ENCODE data around the gene OR4D2. TPM values are rescaled to one million over a fixed set of nuclear protein-coding genes. Genes with fewer than 3 reads are reported as not detected.

OR4D2 gene
- total and polyA plus RNA-seq, 2 of the 8 experiments (the other 6 are each of a cell fraction or from before 2014, with no cell fraction given), result not detected

GRCh38 chr17:58127846-58128245 lies 38.9 kb upstream of the OR4D2 start:
- no peaks in the 10 kb centered on the region for H3K79me2 ChIP-seq (ENCODE audit: control insufficient read depth in 1 of 2, insufficient read depth in 2 of 2, low read length in 2 of 2)
- no peak overlapping the region for H2AFZ ChIP-seq (ENCODE audit: low read length)
- no peaks in the 10 kb centered on the region; the same call in 1 of the 2 replicates for H3K23me2 ChIP-seq (ENCODE audit: low read depth, low read length)
- H3K18ac ChIP-seq (ENCODE audit: extremely low read depth, low read length), result no peak overlapping the region
- H3K9ac ChIP-seq (replicated peaks in 1 of 4; ENCODE audit: extremely low read depth in 1 of 4, low read depth in 3 of 4, low read length in 3 of 4), result no peak overlapping the region
- H3K36me3 ChIP-seq (ENCODE audit: control insufficient read depth in 2 of 4, insufficient read depth in 4 of 4, low read length in 3 of 4), result no peaks in the 10 kb centered on the region
- no peak overlapping the region for H3K4ac ChIP-seq (replicated peaks; ENCODE audit: insufficient read length, low read depth, low read length)
- no peak overlapping the region for H3K23ac ChIP-seq (ENCODE audit: insufficient read length)
- H3K4me2 ChIP-seq (ENCODE audit: insufficient read depth in 1 of 2, low read depth in 2 of 2, low read length in 2 of 2), result no peak overlapping the region
- ChIA-PET POLR2A (ENCODE audit: partially characterized antibody) (no interaction called here), CTCF (ENCODE audit: partially characterized antibody) (no interaction called here)
- H2BK5ac ChIP-seq (ENCODE audit: low read depth, low read length), result no peak overlapping the region
- no peak overlapping the region for H3K4me3 ChIP-seq (ENCODE audit: extremely low read depth in 1 of 4, insufficient read depth in 2 of 4, low read depth in 3 of 4, low read length in 4 of 4)
- FAIRE-seq (no peak), DNase-seq (ENCODE audit: low read depth in 1 of 2, low spot score in 2 of 2) (no peak)
- no peak overlapping the region for H2BK12ac ChIP-seq (ENCODE audit: low read depth, low read length)
- H4K8ac ChIP-seq (ENCODE audit: extremely low read depth, insufficient read depth, low read length), result no peak overlapping the region
- no peaks in the 10 kb centered on the region for H3K9me3 ChIP-seq (ENCODE audit: insufficient read depth in 2 of 2, low read depth in 1 of 2, low read length in 1 of 2)
- H2AK5ac ChIP-seq (ENCODE audit: low read depth, low read length), result no peak overlapping the region
- no peak overlapping the region for H3K14ac ChIP-seq (ENCODE audit: insufficient read length)
- no peak overlapping the region for H2BK15ac ChIP-seq (ENCODE audit: low read length)
- no peak overlapping the region for H2BK120ac ChIP-seq (replicated peaks; ENCODE audit: low read depth, low read length)
- no peak overlapping the region for H4K91ac ChIP-seq (replicated peaks; ENCODE audit: insufficient read length, low read length)
- H3K27ac ChIP-seq (ENCODE audit: low read depth, low read length), result no peak overlapping the region
- H3K56ac ChIP-seq (replicated peaks; ENCODE audit: insufficient read length, low read depth, low read length), result no peak overlapping the region
- H2BK20ac ChIP-seq (ENCODE audit: low read length), result no peak overlapping the region
- H3K4me1 ChIP-seq (replicated peaks in 1 of 4; ENCODE audit: control insufficient read depth in 3 of 4, insufficient read depth in 4 of 4, low read length in 3 of 4), result no peaks in the 10 kb centered on the region
- H4K20me1 ChIP-seq (replicated peaks in 1 of 2; ENCODE audit: control insufficient read depth in 1 of 2, insufficient read depth in 2 of 2, low read length in 2 of 2), result no peaks in the 10 kb centered on the region
- no peak overlapping the region for H4K5ac ChIP-seq (ENCODE audit: insufficient read length, low read depth, low read length)
- 83% methylated on average over 1 of the region's 1 CpG; no CpG with 5 or more reads in 1 of the 2 experiments for WGBS, 2 experiments (ENCODE audit: extremely low coverage in 1 of 2, insufficient coverage in 1 of 2, insufficient read length in 1 of 2, insufficient replicate concordance in 2 of 2, low coverage in 1 of 2, low lambda C conversion rate in 2 of 2, missing lambda C conversion rate in 1 of 2)
- no peaks in the 10 kb centered on the region for H3K79me1 ChIP-seq (ENCODE audit: low read depth, low read length)
- H3K27me3 ChIP-seq (replicated peaks in 1 of 4; ENCODE audit: control insufficient read depth in 3 of 4, extremely low read depth in 1 of 4, insufficient read depth in 3 of 4, low read length in 3 of 4), result no peaks in the 10 kb centered on the region; a peak in 1 of 7 replicates
- TF ChIP-seq JUND (IDR thresholded peaks at IDR 0.05; ENCODE audit: low read length) (no peak), CTBP2 (IDR thresholded peaks at IDR 0.05; ENCODE audit: borderline replicate concordance, insufficient read depth, insufficient read length, low read length) (no peak), EGR1 (IDR thresholded peaks at IDR 0.05; ENCODE audit: borderline replicate concordance, low read depth, low read length) (no peak), CEBPB (IDR thresholded peaks at IDR 0.05; ENCODE audit: low read depth, low read length) (no peak), CHD2 (IDR thresholded peaks at IDR 0.05; ENCODE audit: low read length) (no peak), ATF2 (IDR thresholded peaks at IDR 0.05; ENCODE audit: low read length) (no peak), KDM4A (IDR thresholded peaks at IDR 0.05; ENCODE audit: low read depth, low read length, severe bottlenecking) (no peak), ZNF274 (IDR thresholded peaks at IDR 0.05; ENCODE audit: borderline replicate concordance, extremely low read depth, low read length) (no peak), MAX (IDR thresholded peaks at IDR 0.05) (no peak), POLR2AphosphoS5 (IDR thresholded peaks at IDR 0.05; ENCODE audit: low read depth, low read length) (no peak), TCF12 (IDR thresholded peaks at IDR 0.05; ENCODE audit: low read depth, low read length) (no peak)
